ENCODE measurements around the gene KRTAP10-3. TPM values are rescaled to one million over a fixed set of nuclear protein-coding genes. Genes with fewer than 3 reads are reported as not detected.

KRTAP10-3 gene
- total and polyA plus RNA-seq, 2 of the 13 experiments (the other 11 are each of a cell fraction or from before 2014, with no cell fraction given): not detected

DNA sequence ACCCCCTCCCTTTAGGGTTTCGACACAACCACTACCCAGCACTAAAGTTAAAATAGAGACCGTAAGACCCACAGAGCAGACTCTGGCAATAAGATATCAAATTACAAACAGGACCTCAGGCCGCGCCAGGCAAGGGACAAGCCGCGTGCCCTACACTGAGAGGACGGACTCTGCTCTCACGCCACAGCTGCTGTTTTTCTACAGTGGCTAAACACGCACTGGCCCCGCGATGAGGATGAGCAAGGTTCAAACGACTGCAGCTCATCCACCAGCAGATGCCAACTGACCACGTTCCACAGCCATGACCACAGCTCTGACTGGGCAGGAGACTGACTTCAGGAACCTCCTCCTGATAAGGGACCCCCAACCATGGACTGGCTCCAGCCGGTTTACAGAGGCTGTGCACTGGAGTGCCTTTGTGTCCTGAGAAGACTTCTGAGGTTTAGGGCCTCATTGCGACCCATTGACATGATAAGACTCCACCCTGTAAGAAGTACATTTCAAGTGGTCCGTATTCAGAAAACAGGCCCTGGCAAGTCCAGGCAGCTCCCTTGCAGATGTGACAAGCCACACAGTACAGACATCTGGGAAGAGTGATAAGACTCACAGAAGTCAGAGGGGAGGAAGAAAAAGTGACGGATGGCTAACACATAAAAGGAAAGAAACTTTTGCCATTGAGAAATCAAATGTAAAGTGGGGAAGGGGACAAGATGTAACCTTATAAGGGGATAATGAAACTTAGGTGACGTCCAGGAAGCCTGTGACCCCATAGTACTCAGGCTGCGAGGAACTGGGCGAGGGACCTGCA lies 35.2 kb upstream of the KRTAP10-3 start (continued):
- TF ChIP-seq, protein P1, sequence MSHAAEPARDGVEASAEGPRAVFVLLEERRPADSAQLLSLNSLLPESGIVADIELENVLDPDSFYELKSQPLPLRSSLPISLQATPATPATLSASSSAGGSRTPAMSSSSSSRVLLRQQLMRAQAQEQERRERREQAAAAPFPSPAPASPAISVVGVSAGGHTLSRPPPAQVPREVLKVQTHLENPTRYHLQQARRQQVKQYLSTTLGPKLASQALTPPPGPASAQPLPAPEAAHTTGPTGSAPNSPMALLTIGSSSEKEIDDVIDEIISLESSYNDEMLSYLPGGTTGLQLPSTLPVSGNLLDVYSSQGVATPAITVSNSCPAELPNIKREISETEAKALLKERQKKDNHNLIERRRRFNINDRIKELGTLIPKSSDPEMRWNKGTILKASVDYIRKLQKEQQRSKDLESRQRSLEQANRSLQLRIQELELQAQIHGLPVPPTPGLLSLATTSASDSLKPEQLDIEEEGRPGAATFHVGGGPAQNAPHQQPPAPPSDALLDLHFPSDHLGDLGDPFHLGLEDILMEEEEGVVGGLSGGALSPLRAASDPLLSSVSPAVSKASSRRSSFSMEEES (CRISPR knock-in tag; IDR thresholded peaks at IDR 0.05): peak; percentile 79; the same call in 1 of the 2 replicates
- no peak; the same call in 1 of the 2 replicates for TF ChIP-seq HNF4G (IDR thresholded peaks at IDR 0.05; ENCODE audit: borderline replicate concordance, low read depth, low read length)
- TF ChIP-seq HNF4G (CRISPR knock-in tag; IDR thresholded peaks at IDR 0.05; ENCODE audit: borderline replicate concordance, low read depth): peak; percentile 87; the same call in 1 of the 2 replicates
- TF ChIP-seq HDAC1 (CRISPR knock-in tag; IDR thresholded peaks at IDR 0.05): peak; percentile 90
- TF ChIP-seq REPIN1 (CRISPR knock-in tag; IDR thresholded peaks at IDR 0.05; ENCODE audit: borderline replicate concordance, low read depth): peak; percentile 71; the same call in 1 of the 2 replicates
- TF ChIP-seq ZNF136 (CRISPR knock-in tag; IDR thresholded peaks at IDR 0.05; ENCODE audit: low read depth): 0 out of 2 replicates have a peak, but pooled peaks have one; percentile 43
- TF ChIP-seq MIXL1 (CRISPR knock-in tag; IDR thresholded peaks at IDR 0.05): peak; percentile 82
- no peak; the same call in 1 of the 2 replicates for TF ChIP-seq THAP9 (CRISPR knock-in tag; IDR thresholded peaks at IDR 0.05; ENCODE audit: borderline replicate concordance)
- TF ChIP-seq ATF7-NPFF (CRISPR knock-in tag; IDR thresholded peaks at IDR 0.05; ENCODE audit: low read depth): peak; percentile 84; the same call in 1 of the 2 replicates
- TF ChIP-seq HOXA5 (CRISPR knock-in tag; IDR thresholded peaks at IDR 0.05): 0 out of 2 replicates have a peak, but pooled peaks have one; percentile 42
- peak; percentile 85 for TF ChIP-seq ZMYM2 (CRISPR knock-in tag; IDR thresholded peaks at IDR 0.05)
- no peak for TF ChIP-seq ISX (CRISPR knock-in tag; conservative IDR thresholded peaks at IDR 0.05)
- TF ChIP-seq, protein P2, sequence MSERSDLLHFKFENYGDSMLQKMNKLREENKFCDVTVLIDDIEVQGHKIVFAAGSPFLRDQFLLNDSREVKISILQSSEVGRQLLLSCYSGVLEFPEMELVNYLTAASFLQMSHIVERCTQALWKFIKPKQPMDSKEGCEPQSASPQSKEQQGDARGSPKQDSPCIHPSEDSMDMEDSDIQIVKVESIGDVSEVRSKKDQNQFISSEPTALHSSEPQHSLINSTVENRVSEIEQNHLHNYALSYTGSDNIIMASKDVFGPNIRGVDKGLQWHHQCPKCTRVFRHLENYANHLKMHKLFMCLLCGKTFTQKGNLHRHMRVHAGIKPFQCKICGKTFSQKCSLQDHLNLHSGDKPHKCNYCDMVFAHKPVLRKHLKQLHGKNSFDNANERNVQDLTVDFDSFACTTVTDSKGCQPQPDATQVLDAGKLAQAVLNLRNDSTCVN (CRISPR knock-in tag; IDR thresholded peaks at IDR 0.05; ENCODE audit: borderline replicate concordance): peak; percentile 56; the same call in 1 of the 2 replicates
- TF ChIP-seq YEATS4 (CRISPR knock-in tag; IDR thresholded peaks at IDR 0.05; ENCODE audit: borderline replicate concordance): peak; percentile 76; the same call in 1 of the 2 replicates
- TF ChIP-seq, protein P3, sequence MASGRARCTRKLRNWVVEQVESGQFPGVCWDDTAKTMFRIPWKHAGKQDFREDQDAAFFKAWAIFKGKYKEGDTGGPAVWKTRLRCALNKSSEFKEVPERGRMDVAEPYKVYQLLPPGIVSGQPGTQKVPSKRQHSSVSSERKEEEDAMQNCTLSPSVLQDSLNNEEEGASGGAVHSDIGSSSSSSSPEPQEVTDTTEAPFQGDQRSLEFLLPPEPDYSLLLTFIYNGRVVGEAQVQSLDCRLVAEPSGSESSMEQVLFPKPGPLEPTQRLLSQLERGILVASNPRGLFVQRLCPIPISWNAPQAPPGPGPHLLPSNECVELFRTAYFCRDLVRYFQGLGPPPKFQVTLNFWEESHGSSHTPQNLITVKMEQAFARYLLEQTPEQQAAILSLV (CRISPR knock-in tag; IDR thresholded peaks at IDR 0.05; ENCODE audit: borderline replicate concordance): peak; percentile 86
- TF ChIP-seq, protein P4, sequence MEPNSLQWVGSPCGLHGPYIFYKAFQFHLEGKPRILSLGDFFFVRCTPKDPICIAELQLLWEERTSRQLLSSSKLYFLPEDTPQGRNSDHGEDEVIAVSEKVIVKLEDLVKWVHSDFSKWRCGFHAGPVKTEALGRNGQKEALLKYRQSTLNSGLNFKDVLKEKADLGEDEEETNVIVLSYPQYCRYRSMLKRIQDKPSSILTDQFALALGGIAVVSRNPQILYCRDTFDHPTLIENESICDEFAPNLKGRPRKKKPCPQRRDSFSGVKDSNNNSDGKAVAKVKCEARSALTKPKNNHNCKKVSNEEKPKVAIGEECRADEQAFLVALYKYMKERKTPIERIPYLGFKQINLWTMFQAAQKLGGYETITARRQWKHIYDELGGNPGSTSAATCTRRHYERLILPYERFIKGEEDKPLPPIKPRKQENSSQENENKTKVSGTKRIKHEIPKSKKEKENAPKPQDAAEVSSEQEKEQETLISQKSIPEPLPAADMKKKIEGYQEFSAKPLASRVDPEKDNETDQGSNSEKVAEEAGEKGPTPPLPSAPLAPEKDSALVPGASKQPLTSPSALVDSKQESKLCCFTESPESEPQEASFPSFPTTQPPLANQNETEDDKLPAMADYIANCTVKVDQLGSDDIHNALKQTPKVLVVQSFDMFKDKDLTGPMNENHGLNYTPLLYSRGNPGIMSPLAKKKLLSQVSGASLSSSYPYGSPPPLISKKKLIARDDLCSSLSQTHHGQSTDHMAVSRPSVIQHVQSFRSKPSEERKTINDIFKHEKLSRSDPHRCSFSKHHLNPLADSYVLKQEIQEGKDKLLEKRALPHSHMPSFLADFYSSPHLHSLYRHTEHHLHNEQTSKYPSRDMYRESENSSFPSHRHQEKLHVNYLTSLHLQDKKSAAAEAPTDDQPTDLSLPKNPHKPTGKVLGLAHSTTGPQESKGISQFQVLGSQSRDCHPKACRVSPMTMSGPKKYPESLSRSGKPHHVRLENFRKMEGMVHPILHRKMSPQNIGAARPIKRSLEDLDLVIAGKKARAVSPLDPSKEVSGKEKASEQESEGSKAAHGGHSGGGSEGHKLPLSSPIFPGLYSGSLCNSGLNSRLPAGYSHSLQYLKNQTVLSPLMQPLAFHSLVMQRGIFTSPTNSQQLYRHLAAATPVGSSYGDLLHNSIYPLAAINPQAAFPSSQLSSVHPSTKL (CRISPR knock-in tag; IDR thresholded peaks at IDR 0.05): peak; percentile 85
- no peak for TF ChIP-seq HNRNPH1 (optimal IDR thresholded peaks at IDR 0.05; ENCODE audit: low read depth, low read length)
